Smooth muscle cell (in vitro differentiated cells): Measurements from ENCODE around the gene ADGRV1. TPM values are rescaled to one million over a fixed set of nuclear protein-coding genes. Genes with fewer than 3 reads are reported as not detected.
A peak's percentile ranks its signal among the peaks of the same experiment; 100 is the strongest.

Experiments
- DNase-seq: peaks from one replicate; lab custom pipeline; 2025; ENCODE audit not compliant: unreplicated experiment; lab: John Stamatoyannopoulos, UW
- H2AFZ ChIP-seq: fragments of 200-600 bp; sonication (generic); 2 replicates; pipeline ENCODE4 v1.6.0; 2016; ENCODE audit warnings: antibody characterized with exemption, low read depth, mild to moderate bottlenecking
- H3F3A ChIP-seq: fragments of 200-600 bp; sonication (generic); 2 replicates; pipeline ENCODE4 v1.6.0; 2017; ENCODE audit warnings: antibody characterized with exemption, low read depth
- H3K27ac ChIP-seq: fragments of 200-600 bp; sonication (generic); 2 replicates; pipeline ENCODE4 v1.5.1; 2016; ENCODE audit warnings: low read depth, mild to moderate bottlenecking
- H3K27me3 ChIP-seq: fragments of 200-600 bp; sonication (generic); 2 replicates; pipeline ENCODE4 v1.6.1; 2016; ENCODE audit warnings: low read depth, mild to moderate bottlenecking
- H3K36me3 ChIP-seq: fragments of 200-600 bp; sonication (generic); 2 replicates; pipeline ENCODE4 v1.5.1; 2016; ENCODE audit warnings: low read depth
- H3K4me1 ChIP-seq: fragments of 200-600 bp; sonication (generic); 2 replicates; pipeline ENCODE4 v1.5.1; 2016; ENCODE audit warnings: low read depth
- H3K4me2 ChIP-seq: fragments of 200-600 bp; sonication (generic); 2 replicates; pipeline ENCODE4 v1.6.0; 2016; ENCODE audit warnings: mild to moderate bottlenecking
- H3K4me3 ChIP-seq: fragments of 200-600 bp; sonication (generic); 2 replicates; pipeline ENCODE4 v1.5.1; 2016; ENCODE audit warnings: mild to moderate bottlenecking
- H3K79me2 ChIP-seq: fragments of 200-600 bp; sonication (generic); 2 replicates; pipeline ENCODE4 v1.6.0; 2016; ENCODE audit warnings: low read depth, mild to moderate bottlenecking
- H3K9ac ChIP-seq: fragments of 200-600 bp; sonication (generic); 2 replicates; pipeline ENCODE4 v1.6.0; 2016; ENCODE audit warnings: low read depth
- H3K9me3 ChIP-seq: fragments of 200-600 bp; sonication (generic); replicated peaks from 2 replicates; pipeline ENCODE4 v1.5.1; 2016; ENCODE audit warnings: low read depth
- H4K20me1 ChIP-seq: fragments of 200-600 bp; sonication (generic); 2 replicates; pipeline ENCODE4 v1.6.0; 2016; ENCODE audit warnings: low read depth
- CTCF ChIP-seq: fragments of 200-600 bp; sonication (generic); IDR thresholded peaks from 2 replicates; pipeline ENCODE4 v1.5.1; 2017; ENCODE audit warnings: borderline replicate concordance, mild to moderate bottlenecking, antibody characterized with exemption; ENCODE audit not compliant: insufficient read depth, poor library complexity, severe bottlenecking
- WGBS: methylation state at CpG from one replicate; pipeline ENCODE4 v1.1.7; 2016; ENCODE audit warnings: low lambda C conversion rate; 5-methylcytosine and 5-hydroxymethylcytosine counted together
- polyA plus RNA-seq: library from polyadenylated mRNA; unstranded; fragments of >200 nt; fragmentation: Nextera tagmentation; extraction: Ambion mirVana; gene quantifications from 2 replicates; pipeline ENCODE4 v1.2.1, GENCODE V29; 2016
- total RNA-seq: library from RNA; depleted of rRNA; stranded (reverse); fragments of >200 nt; gene quantifications from 2 replicates; pipeline ENCODE4 v1.2.3, GENCODE V29; 2014

The ADGRV1 gene
- total and polyA plus RNA-seq, 2 experiments from 2014 or later = 16.8 to 17.7 TPM

DNA sequence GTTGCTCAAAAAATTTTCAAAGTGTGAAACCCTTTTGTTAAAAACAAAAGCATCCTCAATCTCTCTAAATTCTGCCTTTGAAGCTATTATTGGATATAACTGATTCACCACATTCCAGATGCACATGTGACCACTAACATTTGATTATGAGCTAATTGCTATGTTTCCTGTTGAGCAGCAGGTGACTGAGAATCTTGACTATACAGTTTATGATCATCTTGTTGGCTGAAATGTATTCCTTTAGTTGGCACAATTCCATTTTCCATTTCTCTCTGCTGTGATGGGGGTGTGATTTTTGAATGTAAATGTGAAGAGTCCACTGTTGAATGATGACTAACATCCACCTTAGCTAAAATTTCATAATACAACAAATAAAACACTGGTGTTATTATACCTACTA lies 39.9 kb upstream of the ADGRV1 start:
- H3K9ac ChIP-seq = no peak overlapping the region
- no peaks in the 10 kb centered on the region for H3K4me1 ChIP-seq
- H3F3A ChIP-seq = no peaks in the 10 kb centered on the region
- peaks cover 10% of the 10 kb centered on the region for H3K36me3 ChIP-seq
- no peaks in the 10 kb centered on the region for H3K27me3 ChIP-seq
- no peak for TF ChIP-seq CTCF
- no peaks in the 10 kb centered on the region for H3K9me3 ChIP-seq
- H2AFZ ChIP-seq = no peak overlapping the region
- H3K4me2 ChIP-seq = no peak overlapping the region
- DNase-seq = no peak
- no peaks in the 10 kb centered on the region for H3K79me2 ChIP-seq
- peaks cover 9% of the 10 kb centered on the region for H4K20me1 ChIP-seq
- H3K4me3 ChIP-seq = no peak overlapping the region
- H3K27ac ChIP-seq = no peak overlapping the region

GRCh38 chr5:90519081-90519480 lies 39.5 kb upstream of the ADGRV1 start:
- no peaks in the 10 kb centered on the region for H3F3A ChIP-seq
- H3K27ac ChIP-seq = no peak overlapping the region
- H3K4me2 ChIP-seq = no peak overlapping the region
- no peak overlapping the region for H3K4me3 ChIP-seq
- H3K27me3 ChIP-seq = no peaks in the 10 kb centered on the region
- no peak for DNase-seq
- 96% methylated on average over 7 of the region's 7 CpGs for WGBS
- peaks cover 3% of the 10 kb centered on the region for H3K79me2 ChIP-seq
- no peak overlapping the region for H2AFZ ChIP-seq
- no peak overlapping the region for H3K9ac ChIP-seq
- H4K20me1 ChIP-seq = peaks cover 13% of the 10 kb centered on the region
- H3K36me3 ChIP-seq = peaks cover 10% of the 10 kb centered on the region
- H3K9me3 ChIP-seq = no peaks in the 10 kb centered on the region
- H3K4me1 ChIP-seq = no peaks in the 10 kb centered on the region
- TF ChIP-seq CTCF = no peak

DNA sequence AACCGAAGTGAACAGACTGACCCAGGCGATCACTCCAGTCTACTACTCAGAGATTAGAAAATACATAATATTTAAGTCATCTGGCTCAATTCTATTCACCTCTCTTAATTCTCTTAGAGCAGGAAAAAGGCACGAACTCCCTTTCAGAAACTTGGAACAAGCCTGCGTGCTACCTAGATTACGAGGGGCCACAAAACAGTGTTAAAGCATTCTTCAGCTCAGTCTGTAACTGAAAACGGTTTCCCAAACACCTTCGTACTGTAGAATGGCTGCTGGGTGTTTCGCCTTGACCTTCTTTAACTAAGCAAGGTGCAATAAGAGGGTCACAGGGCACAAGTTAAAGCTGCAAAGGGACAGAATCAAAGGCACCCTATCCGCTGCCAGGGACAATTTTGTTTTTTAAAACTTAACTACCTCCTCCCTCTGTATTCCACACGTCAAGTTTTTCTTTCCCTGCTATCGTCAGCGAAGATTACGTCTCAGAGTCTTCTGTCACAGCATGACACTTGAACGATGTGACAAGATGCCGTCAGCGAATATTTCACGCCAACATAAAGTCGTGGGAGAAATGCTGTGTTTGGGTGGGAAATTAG lies 29.9 kb upstream of the ADGRV1 start:
- peak overlapping the region; percentile 91 for H3K4me3 ChIP-seq
- H4K20me1 ChIP-seq = peaks cover 28% of the 10 kb centered on the region
- peak overlapping the region; percentile 85 for H3K27ac ChIP-seq
- H3K9me3 ChIP-seq = no peaks in the 10 kb centered on the region
- H3F3A ChIP-seq = no peaks in the 10 kb centered on the region
- H2AFZ ChIP-seq = peak overlapping the region; percentile 34
- peak overlapping the region; percentile 89 for H3K4me2 ChIP-seq
- H3K9ac ChIP-seq = peak overlapping the region; percentile 97
- peaks cover 39% of the 10 kb centered on the region for H3K79me2 ChIP-seq
- H3K4me1 ChIP-seq = peaks cover 13% of the 10 kb centered on the region
- H3K36me3 ChIP-seq = no peaks in the 10 kb centered on the region
- WGBS = 6% methylated on average over 18 of the region's 18 CpGs
- no peaks in the 10 kb centered on the region for H3K27me3 ChIP-seq
- no peak for DNase-seq
- TF ChIP-seq CTCF = no peak
